Suprapubic skin (tissue), 4 donors: ENCODE measurements around the gene UVRAG. TPM values are rescaled to one million over a fixed set of nuclear protein-coding genes. Genes with fewer than 3 reads are reported as not detected.

Experiments
- DNase-seq, 2 donors: peaks; one replicate each; pipeline ENCODE4 v3.0.0-alpha.2; 2019; ENCODE audit warnings: low spot score in 2 of 2
- H3K27ac ChIP-seq: fragments of 200-600 bp; sonication (generic); one replicate; pipeline ENCODE4 v1.5.1; 2019
- H3K27me3 ChIP-seq: fragments of 200-600 bp; sonication (generic); one replicate; pipeline ENCODE4 v1.5.1; 2019
- H3K36me3 ChIP-seq: fragments of 200-600 bp; sonication (generic); one replicate; pipeline ENCODE4 v1.5.1; 2019
- H3K4me1 ChIP-seq: fragments of 200-600 bp; sonication (generic); one replicate; pipeline ENCODE4 v1.5.1; 2019
- H3K4me3 ChIP-seq: fragments of 200-600 bp; sonication (generic); one replicate; pipeline ENCODE4 v1.5.1; 2019; ENCODE audit warnings: mild to moderate bottlenecking
- H3K9me3 ChIP-seq: fragments of 200-600 bp; sonication (generic); one replicate; pipeline ENCODE4 v1.5.1; 2019
- CTCF ChIP-seq, 2 donors: fragments of 200-600 bp in 1 of 2; fragments of 450-650 bp in 1 of 2; sonication (generic) in 1 of 2; IDR thresholded peaks; one replicate each; pipeline ENCODE4 v1.5.1; 2016 to 2019; ENCODE audit warnings: antibody characterized with exemption in 2 of 2, mild to moderate bottlenecking in 1 of 2, moderate library complexity in 1 of 2
- EP300 ChIP-seq: sonication (generic); formaldehyde crosslinking; IDR thresholded peaks from one replicate; pipeline ENCODE4 v1.6.1; 2017; ENCODE audit warnings: antibody characterized with exemption
- POLR2A ChIP-seq, 2 donors: fragments of 450-650 bp; IDR thresholded peaks; one replicate each; pipeline ENCODE4 v1.6.1; 2017; ENCODE audit warnings: antibody characterized with exemption in 2 of 2, mild to moderate bottlenecking in 2 of 2, moderate library complexity in 2 of 2
- POLR2AphosphoS5 ChIP-seq, 3 donors: sonication (generic); formaldehyde crosslinking; IDR thresholded peaks; one replicate each; pipeline ENCODE4 v1.6.1; 2017; ENCODE audit warnings: antibody characterized with exemption in 3 of 3
- WGBS: methylation state at CpG from one replicate; pipeline ENCODE4 v1.1.5; 2018; 5-methylcytosine and 5-hydroxymethylcytosine counted together
- total RNA-seq, 4 donors: library from RNA; depleted of rRNA; stranded (reverse); fragments of >200 nt; gene quantifications; one replicate each; pipeline ENCODE4 v1.1.0, GENCODE V29; 2016

The UVRAG gene
- total RNA-seq, 4 donors from 2014 or later: 17.5 to 30.0 (median 22.1) TPM

GRCh38 chr11:75822541-75822940 is 7.5 kb downstream of the UVRAG start:
- no peak for TF ChIP-seq POLR2AphosphoS5 (IDR thresholded peaks at IDR 0.05)
- TF ChIP-seq POLR2A (IDR thresholded peaks at IDR 0.05): no peak
- no peak for TF ChIP-seq EP300
- TF ChIP-seq CTCF (IDR thresholded peaks at IDR 0.05): no peak
- no peak for DNase-seq
- Histone ChIP-seq H3K27me3 (no peaks in the 10 kb centered on the region), H3K9me3 (no peaks in the 10 kb centered on the region), H3K27ac (no peak overlapping the region), H3K36me3 (no peaks in the 10 kb centered on the region), H3K4me1 (peaks cover 49% of the 10 kb centered on the region), H3K4me3 (no peak overlapping the region)
- WGBS: 74% methylated on average over 3 of the region's 3 CpGs

GRCh38 chr11:75823415-75823814 is 8.4 kb downstream of the UVRAG start:
- no peak overlapping the region for H3K27ac ChIP-seq
- peaks cover 50% of the 10 kb centered on the region for H3K4me1 ChIP-seq
- TF ChIP-seq POLR2AphosphoS5 (IDR thresholded peaks at IDR 0.05): no peak
- TF ChIP-seq POLR2A (IDR thresholded peaks at IDR 0.05): no peak
- TF ChIP-seq EP300: no peak
- no peak for TF ChIP-seq CTCF (IDR thresholded peaks at IDR 0.05)
- WGBS: 94% methylated on average over 4 of the region's 4 CpGs
- no peaks in the 10 kb centered on the region for H3K9me3 ChIP-seq
- no peaks in the 10 kb centered on the region for H3K36me3 ChIP-seq
- H3K4me3 ChIP-seq: no peak overlapping the region
- DNase-seq: no peak
- no peaks in the 10 kb centered on the region for H3K27me3 ChIP-seq

GRCh38 chr11:75823946-75824345 is 8.9 kb downstream of the UVRAG start:
- Histone ChIP-seq H3K4me1 (peaks cover 45% of the 10 kb centered on the region), H3K4me3 (no peak overlapping the region)

GRCh38 chr11:75826461-75827230 is 11.6 kb downstream of the UVRAG start:
- Histone ChIP-seq H3K36me3 (no peaks in the 10 kb centered on the region), H3K4me1 (peaks cover 39% of the 10 kb centered on the region), H3K9me3 (no peaks in the 10 kb centered on the region), H3K27ac (peak overlapping the region; percentile 69), H3K27me3 (no peaks in the 10 kb centered on the region), H3K4me3 (peak overlapping the region; percentile 7)
- WGBS: 39% methylated on average over 4 of the region's 4 CpGs
- TF ChIP-seq POLR2AphosphoS5 (IDR thresholded peaks at IDR 0.05) (no peak), CTCF (IDR thresholded peaks at IDR 0.05) (no peak), POLR2A (IDR thresholded peaks at IDR 0.05) (no peak)
- no peak for DNase-seq

More at GRCh38 chr11:75823946-75824345, 8.9 kb downstream of the UVRAG start:
- TF ChIP-seq POLR2A (IDR thresholded peaks at IDR 0.05): no peak
- no peak for TF ChIP-seq CTCF (IDR thresholded peaks at IDR 0.05)
- no peak for TF ChIP-seq EP300
- TF ChIP-seq POLR2AphosphoS5 (IDR thresholded peaks at IDR 0.05): no peak
- WGBS: 63% methylated on average over 4 of the region's 4 CpGs
- DNase-seq: no peak
- H3K9me3 ChIP-seq: no peaks in the 10 kb centered on the region
- no peaks in the 10 kb centered on the region for H3K36me3 ChIP-seq
- H3K27me3 ChIP-seq: no peaks in the 10 kb centered on the region
- H3K27ac ChIP-seq: peak overlapping the region; percentile 34

- Histone ChIP-seq H3K36me3 (no peaks in the 10 kb centered on the region), H3K4me3 (no peak overlapping the region), H3K27me3 (no peaks in the 10 kb centered on the region), H3K9me3 (no peaks in the 10 kb centered on the region), H3K4me1 (peaks cover 39% of the 10 kb centered on the region), H3K27ac (peak overlapping the region; percentile 69)
- TF ChIP-seq CTCF (IDR thresholded peaks at IDR 0.05) (no peak), EP300 (no peak), POLR2A (IDR thresholded peaks at IDR 0.05) (no peak), POLR2AphosphoS5 (IDR thresholded peaks at IDR 0.05) (no peak)
- DNase-seq: no peak
- 66% methylated on average over 5 of the region's 5 CpGs for WGBS
Observed at GRCh38 chr11:75827562-75827961, 12.6 kb downstream of the UVRAG start.
